Skin epidermis (tissue), 12 donors: Measurements from ENCODE around the gene PSMD6.
A peak's percentile ranks its signal among the peaks of the same experiment; 100 is the strongest.

ENCODE experiments used
- H3K27ac ChIP-seq, 21 experiments: fragments of 200-600 bp; sonication (generic) in 11 of 21; one replicate each; pipeline ENCODE4 v1.5.0; 2020; ENCODE audit warnings: mild to moderate bottlenecking in 3 of 21, inconsistent platforms in 2 of 21, moderate library complexity in 2 of 21
- H3K4me3 ChIP-seq, 7 experiments: fragments of 200-600 bp; sonication (generic) in 2 of 7; one replicate each; pipeline ENCODE4 v1.5.0; 2020; ENCODE audit warnings: inconsistent platforms in 2 of 7, mild to moderate bottlenecking in 2 of 7, moderate library complexity in 1 of 7

Gene PSMD6

GRCh38 chr3:63984391-63984790, 38.9 kb downstream of the PSMD6 start:
- Histone ChIP-seq H3K27ac (no peak overlapping the region), H3K4me3 (no peak overlapping the region)

- no peak overlapping the region for H3K27ac ChIP-seq
- H3K4me3 ChIP-seq: no peak overlapping the region
These were observed 41.3 kb downstream of the PSMD6 start for GRCh38 chr3:63981980-63982379.

GRCh38 chr3:63980830-63981498, 42.3 kb downstream of the PSMD6 start:
- no peak overlapping the region for H3K4me3 ChIP-seq
- H3K27ac ChIP-seq: peak overlapping the region in 3 of 21 experiments; percentile 26 to 64 (median 31)

- Histone ChIP-seq H3K27ac (peak overlapping the region in 9 of 21 experiments; percentile 10 to 82 (median 42)), H3K4me3 (no peak overlapping the region)
These were observed 43.3 kb downstream of the PSMD6 start for GRCh38 chr3:63980019-63980418.

- peak overlapping the region in 1 of 7 experiments; percentile 7 for H3K4me3 ChIP-seq
These were observed 44.0 kb downstream of the PSMD6 start for GRCh38 chr3:63979093-63979885.

GRCh38 chr3:63977893-63978292, 45.4 kb downstream of the PSMD6 start:
- H3K4me3 ChIP-seq: no peak overlapping the region
- H3K27ac ChIP-seq: peak overlapping the region in 9 of 21 experiments; percentile 7 to 82 (median 63)

More at GRCh38 chr3:63979093-63979885, 44.0 kb downstream of the PSMD6 start:
- H3K27ac ChIP-seq: peak overlapping the region in 12 of 21 experiments; percentile 10 to 82 (median 40)

GRCh38 chr3:63976872-63977200, 46.5 kb downstream of the PSMD6 start:
- Histone ChIP-seq H3K4me3 (no peak overlapping the region), H3K27ac (peak overlapping the region in 15 of 21 experiments; percentile 2 to 82 (median 57))

- Histone ChIP-seq H3K4me3 (no peak overlapping the region), H3K27ac (peak overlapping the region in 18 of 21 experiments; percentile 2 to 82 (median 62))
These were observed 47.0 kb downstream of the PSMD6 start for GRCh38 chr3:63976161-63976871.

GRCh38 chr3:63975723-63976122, 47.6 kb downstream of the PSMD6 start:
- H3K4me3 ChIP-seq: no peak overlapping the region
- H3K27ac ChIP-seq: peak overlapping the region in 19 of 21 experiments; percentile 2 to 82 (median 57)

- peak overlapping the region in 1 of 21 experiments; percentile 82 for H3K27ac ChIP-seq
- H3K4me3 ChIP-seq: no peak overlapping the region
These were observed 48.8 kb downstream of the PSMD6 start for GRCh38 chr3:63974451-63974850.

- no peak overlapping the region for H3K27ac ChIP-seq
These were observed 49.9 kb downstream of the PSMD6 start for GRCh38 chr3:63973406-63973805.

GRCh38 chr3:63972987-63973386, 50.3 kb downstream of the PSMD6 start:
- H3K27ac ChIP-seq: no peak overlapping the region
- no peak overlapping the region for H3K4me3 ChIP-seq

More at GRCh38 chr3:63973406-63973805, 49.9 kb downstream of the PSMD6 start:
- H3K4me3 ChIP-seq: no peak overlapping the region

GRCh38 chr3:63972196-63972595, 51.1 kb downstream of the PSMD6 start:
- Histone ChIP-seq H3K27ac (no peak overlapping the region), H3K4me3 (no peak overlapping the region)

- H3K27ac ChIP-seq: peak overlapping the region in 12 of 21 experiments; percentile 1 to 91 (median 17)
- H3K4me3 ChIP-seq: no peak overlapping the region
These were observed 52.4 kb downstream of the PSMD6 start for GRCh38 chr3:63970631-63971475.

- Histone ChIP-seq H3K27ac (peak overlapping the region in 8 of 21 experiments; percentile 10 to 94 (median 84)), H3K4me3 (peak overlapping the region in 1 of 7 experiments; percentile 24)
These were observed 53.4 kb downstream of the PSMD6 start for GRCh38 chr3:63969876-63970275.

GRCh38 chr3:63968612-63969350, 54.5 kb downstream of the PSMD6 start:
- peak overlapping the region in 19 of 21 experiments; percentile 23 to 94 (median 72) for H3K27ac ChIP-seq
- peak overlapping the region in 6 of 7 experiments; percentile 1 to 41 (median 22) for H3K4me3 ChIP-seq

GRCh38 chr3:63967675-63968611, 55.4 kb downstream of the PSMD6 start:
- H3K27ac ChIP-seq: peak overlapping the region in 20 of 21 experiments; percentile 23 to 94 (median 72)
- peak overlapping the region; percentile 15 to 41 (median 22) for H3K4me3 ChIP-seq
